Activated T-cell treated with anti-CD3 and anti-CD28 coated beads, Interleukin-2, amount 50 U/mL, for 72 hours (primary cell): ENCODE data around the gene GOLGA6A. TPM values are rescaled to one million over a fixed set of nuclear protein-coding genes. Genes with fewer than 3 reads are reported as not detected.
"Not testable (repeated sequence)": the region's sequence is repeated elsewhere in the genome, so short reads cannot be mapped to it uniquely, and the experiment has no call there.

Experiments
- ATAC-seq, 2 donors: fragments of 150-1000 bp; cut with Tn5 transposase; replicated peaks in 1 of 2; 2 replicates each; pipeline ENCODE4 v1.10.0; 2021; ENCODE audit warnings: moderate library complexity in 2 of 2, mild to moderate bottlenecking in 1 of 2
- DNase-seq, 2 donors: peaks; one replicate each; pipeline ENCODE4 v3.0.0; 2021 to 2022; ENCODE audit warnings: mixed read lengths in 1 of 2
- H3K27ac Mint-ChIP-seq: one replicate; pipeline ENCODE4 v1.8.0; 2022; ENCODE audit warnings: mild to moderate bottlenecking, moderate library complexity, mixed read lengths
- H3K27me3 Mint-ChIP-seq: one replicate; pipeline ENCODE4 v1.8.0; 2022; ENCODE audit warnings: low read depth, mixed read lengths
- H3K36me3 Mint-ChIP-seq, 2 donors: one replicate each; pipeline ENCODE4 v1.8.0; 2022; ENCODE audit warnings: mixed read lengths in 2 of 2, mild to moderate bottlenecking in 1 of 2; ENCODE audit not compliant: insufficient read depth in 2 of 2
- H3K4me1 Mint-ChIP-seq: one replicate; pipeline ENCODE4 v1.8.0; 2022; ENCODE audit warnings: low read depth, mixed read lengths
- H3K4me3 Mint-ChIP-seq, 2 donors: one replicate each; pipeline ENCODE4 v1.8.0; 2022; ENCODE audit warnings: mild to moderate bottlenecking in 2 of 2, mixed read lengths in 2 of 2, moderate library complexity in 2 of 2
- H3K9me3 Mint-ChIP-seq, 2 donors: one replicate each; pipeline ENCODE4 v1.8.0; 2022; ENCODE audit warnings: mixed read lengths in 2 of 2
- total RNA-seq, 2 donors: library from RNA; stranded (reverse); gene quantifications; one replicate each; pipeline ENCODE4 v1.2.3, GENCODE V29; 2022

Gene GOLGA6A
- total RNA-seq, 2 donors from 2014 or later = 0.46 to 0.53 TPM

GRCh38 chr15:74055804-74056203 is 26.5 kb downstream of the GOLGA6A start:
- H3K27ac Mint-ChIP-seq = no peak overlapping the region
- H3K4me3 Mint-ChIP-seq = no peak overlapping the region
- H3K4me1 Mint-ChIP-seq = peaks cover 24% of the 10 kb centered on the region
- DNase-seq = no peak
- H3K9me3 Mint-ChIP-seq = no peaks in the 10 kb centered on the region
- H3K27me3 Mint-ChIP-seq = no peaks in the 10 kb centered on the region
- H3K36me3 Mint-ChIP-seq = no peaks in the 10 kb centered on the region
- no peak for ATAC-seq

- H3K4me1 Mint-ChIP-seq = peaks cover 15% of the 10 kb centered on the region
- no peak overlapping the region for H3K27ac Mint-ChIP-seq
- no peaks in the 10 kb centered on the region for H3K36me3 Mint-ChIP-seq
- H3K9me3 Mint-ChIP-seq = no peaks in the 10 kb centered on the region
- H3K4me3 Mint-ChIP-seq = peak overlapping the region; percentile 10 to 18
- H3K27me3 Mint-ChIP-seq = no peaks in the 10 kb centered on the region
- ATAC-seq (peak; percentile 92 to 93), DNase-seq (peak; percentile 75 to 76)
Measured at GRCh38 chr15:74053941-74054529, 28.3 kb downstream of the GOLGA6A start.

- ATAC-seq = no peak
- Mint-ChIP-seq H3K27ac (no peak overlapping the region), H3K4me3 (no peak overlapping the region), H3K27me3 (no peaks in the 10 kb centered on the region), H3K9me3 (no peaks in the 10 kb centered on the region), H3K36me3 (no peaks in the 10 kb centered on the region), H3K4me1 (peaks cover 14% of the 10 kb centered on the region)
- DNase-seq = no peak
Measured at GRCh38 chr15:74053517-74053916, 28.8 kb downstream of the GOLGA6A start.

- peaks cover 21% of the 10 kb centered on the region for H3K4me1 Mint-ChIP-seq
- H3K27me3 Mint-ChIP-seq, H3K9me3 Mint-ChIP-seq, DNase-seq, ATAC-seq, H3K36me3 Mint-ChIP-seq, H3K27ac Mint-ChIP-seq, H3K4me3 Mint-ChIP-seq: not testable (repeated sequence)
Measured at GRCh38 chr15:74052271-74053260, 29.8 kb downstream of the GOLGA6A start.

- Mint-ChIP-seq H3K27ac (no peak overlapping the region), H3K36me3 (no peaks in the 10 kb centered on the region), H3K9me3 (no peaks in the 10 kb centered on the region), H3K4me3 (no peak overlapping the region), H3K27me3 (no peaks in the 10 kb centered on the region), H3K4me1 (peaks cover 15% of the 10 kb centered on the region)
- ATAC-seq = no peak
- DNase-seq = no peak
Measured at GRCh38 chr15:74050556-74051234, 31.7 kb downstream of the GOLGA6A start.

GRCh38 chr15:74050127-74050526 is 32.2 kb downstream of the GOLGA6A start:
- Mint-ChIP-seq H3K27me3 (no peaks in the 10 kb centered on the region), H3K36me3 (no peaks in the 10 kb centered on the region), H3K4me1 (peaks cover 15% of the 10 kb centered on the region), H3K27ac (no peak overlapping the region), H3K9me3 (no peaks in the 10 kb centered on the region), H3K4me3 (no peak overlapping the region)
- ATAC-seq (no peak), DNase-seq (no peak)

- DNase-seq = no peak
- H3K27me3 Mint-ChIP-seq = no peaks in the 10 kb centered on the region
- H3K9me3 Mint-ChIP-seq = no peaks in the 10 kb centered on the region
- H3K4me1 Mint-ChIP-seq = peaks cover 7% of the 10 kb centered on the region
- no peaks in the 10 kb centered on the region for H3K36me3 Mint-ChIP-seq
- no peak overlapping the region for H3K27ac Mint-ChIP-seq
- ATAC-seq = no peak
- no peak overlapping the region for H3K4me3 Mint-ChIP-seq
Measured at GRCh38 chr15:74046275-74046674, 36.1 kb downstream of the GOLGA6A start.

GRCh38 chr15:74045636-74046274 is 36.6 kb downstream of the GOLGA6A start:
- H3K36me3 Mint-ChIP-seq = no peaks in the 10 kb centered on the region
- ATAC-seq = no peak
- DNase-seq = no peak
- peaks cover 7% of the 10 kb centered on the region for H3K4me1 Mint-ChIP-seq
- no peak overlapping the region for H3K4me3 Mint-ChIP-seq
- H3K9me3 Mint-ChIP-seq = no peaks in the 10 kb centered on the region
- H3K27me3 Mint-ChIP-seq = no peaks in the 10 kb centered on the region
- no peak overlapping the region for H3K27ac Mint-ChIP-seq

- H3K27ac Mint-ChIP-seq = no peak overlapping the region
- no peaks in the 10 kb centered on the region for H3K36me3 Mint-ChIP-seq
- no peaks in the 10 kb centered on the region for H3K27me3 Mint-ChIP-seq
- no peak overlapping the region for H3K4me3 Mint-ChIP-seq
- peaks cover 7% of the 10 kb centered on the region for H3K4me1 Mint-ChIP-seq
- DNase-seq = no peak
- no peaks in the 10 kb centered on the region for H3K9me3 Mint-ChIP-seq
- no peak for ATAC-seq
Measured at GRCh38 chr15:74045184-74045583, 37.2 kb downstream of the GOLGA6A start.

GRCh38 chr15:74044267-74045110 is 37.9 kb downstream of the GOLGA6A start:
- Mint-ChIP-seq H3K9me3 (no peaks in the 10 kb centered on the region), H3K4me1 (peaks cover 7% of the 10 kb centered on the region), H3K4me3 (no peak overlapping the region), H3K27me3 (no peaks in the 10 kb centered on the region), H3K27ac (no peak overlapping the region), H3K36me3 (no peaks in the 10 kb centered on the region)
- DNase-seq = no peak
- no peak for ATAC-seq

GRCh38 chr15:74043425-74044266 is 38.7 kb downstream of the GOLGA6A start:
- no peaks in the 10 kb centered on the region for H3K9me3 Mint-ChIP-seq
- H3K36me3 Mint-ChIP-seq = no peaks in the 10 kb centered on the region
- ATAC-seq = no peak
- H3K27me3 Mint-ChIP-seq = no peaks in the 10 kb centered on the region
- no peak overlapping the region for H3K4me3 Mint-ChIP-seq
- H3K4me1 Mint-ChIP-seq = peaks cover 7% of the 10 kb centered on the region
- DNase-seq = no peak
- no peak overlapping the region for H3K27ac Mint-ChIP-seq
